ENCODE results near the gene PPP1R1A. TPM values are rescaled to one million over a fixed set of nuclear protein-coding genes. Genes with fewer than 3 reads are reported as not detected.

The PPP1R1A gene
- polyA plus RNA-seq, 2 donors, result 0.99 to 1.1 TPM

- WGBS, 2 donors, result 39 to 42% methylated on average over 5 of the region's 5 CpGs
These were observed 36.1 kb upstream of the PPP1R1A start for GRCh38 chr12:54624315-54625279.

DNA sequence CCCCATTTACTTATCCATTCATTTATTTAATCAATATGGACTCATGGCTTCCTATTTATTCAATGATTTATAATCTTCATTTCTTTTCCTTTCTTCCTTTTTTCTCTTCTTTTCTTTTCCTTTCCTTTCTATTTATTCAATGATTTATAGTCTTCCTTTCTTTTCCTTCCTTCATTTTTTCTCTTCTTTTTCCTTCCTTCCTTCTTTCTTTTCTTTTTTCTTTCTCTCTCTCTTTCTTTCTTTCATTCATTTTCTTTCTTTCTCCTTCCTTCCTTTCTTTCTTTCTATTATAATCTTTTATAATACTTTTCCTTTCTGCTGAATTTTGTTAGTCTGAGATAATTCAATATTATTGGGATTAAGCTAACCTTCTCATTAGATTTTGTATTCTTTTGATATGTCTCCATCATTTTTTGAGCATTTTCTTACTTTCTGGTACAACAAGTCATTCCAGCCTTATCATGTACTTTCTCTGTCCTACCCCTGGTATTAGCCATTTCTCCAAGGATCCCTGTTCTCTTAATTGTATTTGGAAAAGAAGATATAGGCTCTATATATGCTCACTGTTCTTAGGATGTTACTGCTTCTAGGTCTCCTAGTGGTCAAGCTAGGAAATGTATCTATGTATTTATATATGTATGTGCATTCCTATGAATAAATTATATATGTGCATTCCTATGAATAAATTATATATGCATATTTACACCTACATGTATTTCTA lies 34.2 kb upstream of the PPP1R1A start:
- H3K9me3 ChIP-seq (ENCODE audit: control insufficient read depth in 2 of 2, insufficient read depth in 1 of 2, low read depth in 1 of 2, low read length in 1 of 2), result peaks cover 0 to 3% of the 10 kb centered on the region in 2 donors
- H3K4me1 ChIP-seq (ENCODE audit: control insufficient read depth in 2 of 2, insufficient read depth in 2 of 2, low read length in 1 of 2), result no peaks in the 10 kb centered on the region
- H3K36me3 ChIP-seq (ENCODE audit: control insufficient read depth in 2 of 2, insufficient read depth in 2 of 2, low read length in 1 of 2), result no peaks in the 10 kb centered on the region
- no peak overlapping the region for H3K27ac ChIP-seq (ENCODE audit: low read depth in 2 of 2, low read length in 1 of 2)
- H3K27me3 ChIP-seq (ENCODE audit: control insufficient read depth in 1 of 2, insufficient read depth in 2 of 2, low read length in 2 of 2), result no peaks in the 10 kb centered on the region
- H3K4me3 ChIP-seq (ENCODE audit: low read depth in 1 of 2, low read length in 2 of 2), result no peak overlapping the region

More at GRCh38 chr12:54624315-54625279, 36.1 kb upstream of the PPP1R1A start:
- no peaks in the 10 kb centered on the region for H3K36me3 ChIP-seq (ENCODE audit: control insufficient read depth in 2 of 2, insufficient read depth in 2 of 2, low read length in 1 of 2)
- H3K4me1 ChIP-seq (ENCODE audit: control insufficient read depth in 2 of 2, insufficient read depth in 2 of 2, low read length in 1 of 2), result no peaks in the 10 kb centered on the region
- peaks cover 0 to 3% of the 10 kb centered on the region in 2 donors for H3K9me3 ChIP-seq (ENCODE audit: control insufficient read depth in 2 of 2, insufficient read depth in 1 of 2, low read depth in 1 of 2, low read length in 1 of 2)
- H3K27me3 ChIP-seq (ENCODE audit: control insufficient read depth in 1 of 2, insufficient read depth in 2 of 2, low read length in 2 of 2), result no peaks in the 10 kb centered on the region
- H3K27ac ChIP-seq (ENCODE audit: low read depth in 2 of 2, low read length in 1 of 2), result no peak overlapping the region
- no peak overlapping the region for H3K4me3 ChIP-seq (ENCODE audit: low read depth in 1 of 2, low read length in 2 of 2)

- WGBS, 2 donors, result 60 to 66% methylated on average over 6 of the region's 6 CpGs
- no peaks in the 10 kb centered on the region for H3K27me3 ChIP-seq (ENCODE audit: control insufficient read depth in 1 of 2, insufficient read depth in 2 of 2, low read length in 2 of 2)
- H3K36me3 ChIP-seq (ENCODE audit: control insufficient read depth in 2 of 2, insufficient read depth in 2 of 2, low read length in 1 of 2), result no peaks in the 10 kb centered on the region
- no peak overlapping the region for H3K27ac ChIP-seq (ENCODE audit: low read depth in 2 of 2, low read length in 1 of 2)
- H3K9me3 ChIP-seq (ENCODE audit: control insufficient read depth in 2 of 2, insufficient read depth in 1 of 2, low read depth in 1 of 2, low read length in 1 of 2), result no peaks in the 10 kb centered on the region
- H3K4me1 ChIP-seq (ENCODE audit: control insufficient read depth in 2 of 2, insufficient read depth in 2 of 2, low read length in 1 of 2), result no peaks in the 10 kb centered on the region
- H3K4me3 ChIP-seq (ENCODE audit: low read depth in 1 of 2, low read length in 2 of 2), result no peak overlapping the region
These were observed 28.6 kb upstream of the PPP1R1A start for GRCh38 chr12:54616933-54617680.

DNA sequence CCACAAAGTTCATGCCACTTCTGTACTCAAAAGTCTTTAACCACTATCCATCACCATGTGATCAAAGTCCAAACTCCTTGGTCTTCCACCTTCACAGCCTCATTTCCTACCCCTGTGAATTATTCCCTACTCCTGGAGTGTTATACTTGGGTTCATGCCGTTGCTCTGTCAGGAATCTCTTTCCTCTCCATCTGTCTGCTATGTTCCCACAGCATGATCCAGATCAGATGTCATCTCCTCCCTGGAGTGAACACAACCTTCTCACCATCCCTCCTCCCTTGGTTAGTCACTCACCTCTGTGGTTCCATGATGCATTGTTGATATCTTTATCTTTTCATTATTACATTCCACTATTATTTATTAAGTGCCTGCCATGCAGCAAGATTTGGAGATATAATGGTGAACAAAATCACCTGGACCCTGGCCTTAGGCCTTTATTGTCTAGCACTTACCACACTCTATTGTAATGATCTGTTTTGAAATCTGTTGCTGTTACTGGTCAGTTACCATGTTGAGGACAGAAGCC lies 23.8 kb upstream of the PPP1R1A start:
- Histone ChIP-seq H3K27ac (ENCODE audit: low read depth in 2 of 2, low read length in 1 of 2) (no peak overlapping the region), H3K4me1 (ENCODE audit: control insufficient read depth in 2 of 2, insufficient read depth in 2 of 2, low read length in 1 of 2) (no peaks in the 10 kb centered on the region)
- 60 to 76% methylated on average over 1 of the region's 1 CpG for WGBS, 2 donors

GRCh38 chr12:54611715-54612149 lies 23.3 kb upstream of the PPP1R1A start:
- WGBS, 2 donors, result 40 to 68% methylated on average over 3 of the region's 3 CpGs
- H3K27me3 ChIP-seq (ENCODE audit: control insufficient read depth in 1 of 2, insufficient read depth in 2 of 2, low read length in 2 of 2), result no peaks in the 10 kb centered on the region
- H3K36me3 ChIP-seq (ENCODE audit: control insufficient read depth in 2 of 2, insufficient read depth in 2 of 2, low read length in 1 of 2), result no peaks in the 10 kb centered on the region
- H3K27ac ChIP-seq (ENCODE audit: low read depth in 2 of 2, low read length in 1 of 2), result no peak overlapping the region
- H3K4me3 ChIP-seq (ENCODE audit: low read depth in 1 of 2, low read length in 2 of 2), result no peak overlapping the region
- no peaks in the 10 kb centered on the region for H3K9me3 ChIP-seq (ENCODE audit: control insufficient read depth in 2 of 2, insufficient read depth in 1 of 2, low read depth in 1 of 2, low read length in 1 of 2)
- H3K4me1 ChIP-seq (ENCODE audit: control insufficient read depth in 2 of 2, insufficient read depth in 2 of 2, low read length in 1 of 2), result no peaks in the 10 kb centered on the region

More for the DNA sequence above, 23.8 kb upstream of the PPP1R1A start:
- H3K36me3 ChIP-seq (ENCODE audit: control insufficient read depth in 2 of 2, insufficient read depth in 2 of 2, low read length in 1 of 2), result no peaks in the 10 kb centered on the region
- no peaks in the 10 kb centered on the region for H3K27me3 ChIP-seq (ENCODE audit: control insufficient read depth in 1 of 2, insufficient read depth in 2 of 2, low read length in 2 of 2)
- H3K4me3 ChIP-seq (ENCODE audit: low read depth in 1 of 2, low read length in 2 of 2), result no peak overlapping the region
- no peaks in the 10 kb centered on the region for H3K9me3 ChIP-seq (ENCODE audit: control insufficient read depth in 2 of 2, insufficient read depth in 1 of 2, low read depth in 1 of 2, low read length in 1 of 2)

GRCh38 chr12:54608769-54609168 lies 20.3 kb upstream of the PPP1R1A start:
- Histone ChIP-seq H3K36me3 (ENCODE audit: control insufficient read depth in 2 of 2, insufficient read depth in 2 of 2, low read length in 1 of 2) (no peaks in the 10 kb centered on the region), H3K4me3 (ENCODE audit: low read depth in 1 of 2, low read length in 2 of 2) (no peak overlapping the region), H3K27ac (ENCODE audit: low read depth in 2 of 2, low read length in 1 of 2) (no peak overlapping the region), H3K4me1 (ENCODE audit: control insufficient read depth in 2 of 2, insufficient read depth in 2 of 2, low read length in 1 of 2) (no peaks in the 10 kb centered on the region), H3K27me3 (ENCODE audit: control insufficient read depth in 1 of 2, insufficient read depth in 2 of 2, low read length in 2 of 2) (no peaks in the 10 kb centered on the region), H3K9me3 (ENCODE audit: control insufficient read depth in 2 of 2, insufficient read depth in 1 of 2, low read depth in 1 of 2, low read length in 1 of 2) (no peaks in the 10 kb centered on the region)
- WGBS, 2 donors, result 77 to 80% methylated on average over 2 of the region's 2 CpGs

DNA sequence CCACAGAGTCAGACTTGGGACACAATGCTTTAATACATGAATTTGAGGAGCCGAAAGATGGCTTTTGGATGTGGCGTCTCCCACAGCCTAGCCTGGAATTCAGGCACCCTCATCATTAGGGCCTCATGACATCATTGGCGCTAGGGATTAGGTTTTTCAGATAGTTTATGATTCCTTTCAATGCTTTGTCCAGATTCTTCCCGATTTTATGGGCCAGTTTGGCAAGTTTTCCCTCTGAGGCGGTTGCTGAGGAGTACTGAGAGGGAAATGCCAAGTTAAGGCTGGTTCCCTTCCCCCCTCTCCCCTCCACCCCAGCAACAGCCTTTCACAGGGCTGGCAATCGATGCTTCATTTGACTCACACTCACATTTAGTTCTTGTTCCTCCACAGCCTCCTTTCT lies 19.7 kb upstream of the PPP1R1A start:
- Histone ChIP-seq H3K27ac (ENCODE audit: low read depth in 2 of 2, low read length in 1 of 2) (no peak overlapping the region), H3K4me3 (ENCODE audit: low read depth in 1 of 2, low read length in 2 of 2) (no peak overlapping the region), H3K36me3 (ENCODE audit: control insufficient read depth in 2 of 2, insufficient read depth in 2 of 2, low read length in 1 of 2) (no peaks in the 10 kb centered on the region), H3K4me1 (ENCODE audit: control insufficient read depth in 2 of 2, insufficient read depth in 2 of 2, low read length in 1 of 2) (no peaks in the 10 kb centered on the region), H3K9me3 (ENCODE audit: control insufficient read depth in 2 of 2, insufficient read depth in 1 of 2, low read depth in 1 of 2, low read length in 1 of 2) (no peaks in the 10 kb centered on the region), H3K27me3 (ENCODE audit: control insufficient read depth in 1 of 2, insufficient read depth in 2 of 2, low read length in 2 of 2) (no peaks in the 10 kb centered on the region)
- WGBS, 2 donors, result 56% methylated on average over 6 of the region's 6 CpGs

DNA sequence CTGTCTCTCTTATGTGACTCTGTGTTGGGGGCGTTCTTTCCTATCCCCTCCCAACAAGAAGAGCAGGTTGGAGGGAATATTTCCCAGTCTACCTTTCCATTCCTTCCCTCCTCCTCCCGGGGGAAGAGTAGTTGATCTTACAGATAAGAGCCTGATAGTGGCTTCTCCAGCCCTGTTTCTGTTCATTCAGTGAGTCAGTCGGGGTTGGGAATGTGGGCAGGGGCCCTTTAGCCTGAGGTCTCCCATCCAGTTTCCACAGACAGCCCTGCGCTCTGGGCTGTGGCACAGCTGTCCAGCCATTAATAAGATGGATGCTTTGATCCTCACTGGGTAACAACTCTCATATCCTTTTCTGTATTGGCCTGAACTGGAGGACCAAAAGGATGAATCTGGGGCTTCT lies 18.1 kb upstream of the PPP1R1A start:
- Histone ChIP-seq H3K27me3 (ENCODE audit: control insufficient read depth in 1 of 2, insufficient read depth in 2 of 2, low read length in 2 of 2) (no peaks in the 10 kb centered on the region), H3K9me3 (ENCODE audit: control insufficient read depth in 2 of 2, insufficient read depth in 1 of 2, low read depth in 1 of 2, low read length in 1 of 2) (no peaks in the 10 kb centered on the region), H3K4me3 (ENCODE audit: low read depth in 1 of 2, low read length in 2 of 2) (no peak overlapping the region), H3K27ac (ENCODE audit: low read depth in 2 of 2, low read length in 1 of 2) (no peak overlapping the region), H3K4me1 (ENCODE audit: control insufficient read depth in 2 of 2, insufficient read depth in 2 of 2, low read length in 1 of 2) (no peaks in the 10 kb centered on the region), H3K36me3 (ENCODE audit: control insufficient read depth in 2 of 2, insufficient read depth in 2 of 2, low read length in 1 of 2) (no peaks in the 10 kb centered on the region)
- WGBS, 2 donors, result 49 to 53% methylated on average over 4 of the region's 4 CpGs
